ENCODE results near the gene ARID1A.

DNA sequence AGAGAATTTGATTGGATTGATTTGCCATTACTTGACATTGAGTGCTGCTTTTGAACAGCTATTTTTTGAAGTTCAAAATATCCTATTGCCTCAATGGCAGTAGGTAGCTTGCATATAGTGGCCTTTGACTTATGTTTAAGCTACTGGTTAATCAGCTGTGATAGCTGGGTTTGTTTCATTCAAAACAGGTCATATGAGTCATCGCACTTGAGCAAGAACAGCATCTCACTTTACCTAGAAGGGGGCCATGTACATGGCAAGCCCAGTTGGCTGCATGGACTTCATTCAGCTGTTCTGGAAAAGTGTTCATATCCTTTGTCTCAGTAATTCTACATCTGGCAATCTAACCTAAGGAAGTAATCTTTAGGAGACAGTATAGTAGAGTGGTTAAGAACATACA, 29.0 kb upstream of the ARID1A start:
- TF ChIP-seq, protein P1, sequence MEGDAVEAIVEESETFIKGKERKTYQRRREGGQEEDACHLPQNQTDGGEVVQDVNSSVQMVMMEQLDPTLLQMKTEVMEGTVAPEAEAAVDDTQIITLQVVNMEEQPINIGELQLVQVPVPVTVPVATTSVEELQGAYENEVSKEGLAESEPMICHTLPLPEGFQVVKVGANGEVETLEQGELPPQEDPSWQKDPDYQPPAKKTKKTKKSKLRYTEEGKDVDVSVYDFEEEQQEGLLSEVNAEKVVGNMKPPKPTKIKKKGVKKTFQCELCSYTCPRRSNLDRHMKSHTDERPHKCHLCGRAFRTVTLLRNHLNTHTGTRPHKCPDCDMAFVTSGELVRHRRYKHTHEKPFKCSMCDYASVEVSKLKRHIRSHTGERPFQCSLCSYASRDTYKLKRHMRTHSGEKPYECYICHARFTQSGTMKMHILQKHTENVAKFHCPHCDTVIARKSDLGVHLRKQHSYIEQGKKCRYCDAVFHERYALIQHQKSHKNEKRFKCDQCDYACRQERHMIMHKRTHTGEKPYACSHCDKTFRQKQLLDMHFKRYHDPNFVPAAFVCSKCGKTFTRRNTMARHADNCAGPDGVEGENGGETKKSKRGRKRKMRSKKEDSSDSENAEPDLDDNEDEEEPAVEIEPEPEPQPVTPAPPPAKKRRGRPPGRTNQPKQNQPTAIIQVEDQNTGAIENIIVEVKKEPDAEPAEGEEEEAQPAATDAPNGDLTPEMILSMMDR (IDR thresholded peaks at IDR 0.05; ENCODE audit: extremely low read depth in 1 of 2, insufficient read depth in 1 of 2, low read depth in 1 of 2, low read length in 2 of 2) = no peak
- TF ChIP-seq, protein P2, sequence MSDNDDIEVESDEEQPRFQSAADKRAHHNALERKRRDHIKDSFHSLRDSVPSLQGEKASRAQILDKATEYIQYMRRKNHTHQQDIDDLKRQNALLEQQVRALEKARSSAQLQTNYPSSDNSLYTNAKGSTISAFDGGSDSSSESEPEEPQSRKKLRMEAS (IDR thresholded peaks at IDR 0.05; ENCODE audit: insufficient read depth, insufficient read length) = no peak
- TF ChIP-seq MYC (IDR thresholded peaks at IDR 0.05; ENCODE audit: low read depth, low read length) = no peak
- no peak for TF ChIP-seq POLR2AphosphoS5 (IDR thresholded peaks at IDR 0.05; ENCODE audit: insufficient read depth, low read depth, low read length)
